ENCODE results near the gene NKD1. TPM values are rescaled to one million over a fixed set of nuclear protein-coding genes. Genes with fewer than 3 reads are reported as not detected.

Gene NKD1
- total RNA-seq, 2 donors from 2014 or later = 0.66 to 1.3 TPM

GRCh38 chr16:50676684-50677225 lies 128.6 kb downstream of the NKD1 start:
- peaks cover 94% of the 10 kb centered on the region for H3K36me3 Mint-ChIP-seq (ENCODE audit: low read depth)
- H3K27me3 Mint-ChIP-seq = no peaks in the 10 kb centered on the region
- ATAC-seq (replicated peaks) = no peak
- H3K27ac Mint-ChIP-seq = peak overlapping the region; percentile 90
- peak overlapping the region; percentile 88 for H3K4me3 Mint-ChIP-seq
- peaks cover 27% of the 10 kb centered on the region for H3K4me1 Mint-ChIP-seq
- peaks cover 4% of the 10 kb centered on the region for H3K9me3 Mint-ChIP-seq

DNA sequence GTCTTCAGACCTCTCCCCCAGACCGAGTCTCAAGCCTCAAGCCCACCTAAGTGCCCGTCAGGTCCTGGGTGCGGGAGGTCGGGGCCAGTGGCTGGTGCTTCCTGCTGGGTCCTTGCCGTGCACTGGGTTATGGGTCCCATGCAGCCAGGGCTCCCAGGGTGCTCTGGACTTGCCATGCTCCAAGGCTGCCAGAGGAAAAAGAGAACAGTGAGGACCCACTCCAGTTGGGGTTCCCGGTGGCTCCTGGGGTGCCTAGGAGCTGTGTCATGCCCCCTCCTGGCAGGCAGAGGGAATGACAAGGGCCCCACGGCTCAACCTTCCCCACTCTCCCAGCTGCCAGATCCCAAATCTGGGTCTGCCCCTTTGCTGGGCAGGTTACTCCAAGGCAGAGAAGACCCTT lies 129.2 kb downstream of the NKD1 start:
- ATAC-seq (replicated peaks) = no peak
- Mint-ChIP-seq H3K4me3 (peak overlapping the region; percentile 88), H3K36me3 (ENCODE audit: low read depth) (peaks cover 88% of the 10 kb centered on the region), H3K4me1 (peaks cover 29% of the 10 kb centered on the region), H3K27me3 (no peaks in the 10 kb centered on the region), H3K27ac (peak overlapping the region; percentile 90), H3K9me3 (peaks cover 3% of the 10 kb centered on the region)

GRCh38 chr16:50678531-50678930 lies 130.3 kb downstream of the NKD1 start:
- Mint-ChIP-seq H3K27ac (peak overlapping the region; percentile 90), H3K4me1 (peaks cover 39% of the 10 kb centered on the region), H3K9me3 (no peaks in the 10 kb centered on the region), H3K4me3 (peak overlapping the region; percentile 88), H3K36me3 (ENCODE audit: low read depth) (peaks cover 76% of the 10 kb centered on the region), H3K27me3 (no peaks in the 10 kb centered on the region)
- ATAC-seq (replicated peaks) = peak; percentile 38

DNA sequence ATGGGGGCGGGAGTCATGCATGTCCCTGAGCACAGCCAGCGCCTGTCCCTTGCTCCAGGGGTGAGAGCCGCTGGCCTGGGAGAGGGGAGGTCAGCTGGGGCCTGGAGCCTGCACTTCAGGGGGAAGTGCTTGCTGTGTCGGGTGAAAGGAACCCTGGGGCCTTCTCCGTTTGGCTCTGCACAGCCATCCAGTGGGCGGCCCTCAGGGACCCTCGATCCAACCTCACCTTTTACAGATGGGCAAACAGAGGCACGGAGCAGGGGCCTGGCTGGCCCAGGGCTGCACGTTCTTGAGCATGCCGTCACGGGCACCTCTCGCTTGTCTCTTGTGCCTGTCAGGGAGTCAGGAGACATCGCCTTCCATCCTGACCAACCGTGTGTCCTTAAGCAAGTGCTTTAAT lies 131.1 kb downstream of the NKD1 start:
- Mint-ChIP-seq H3K27ac (peak overlapping the region; percentile 90), H3K4me3 (peak overlapping the region; percentile 88), H3K9me3 (no peaks in the 10 kb centered on the region), H3K36me3 (ENCODE audit: low read depth) (peaks cover 69% of the 10 kb centered on the region), H3K27me3 (no peaks in the 10 kb centered on the region), H3K4me1 (peaks cover 46% of the 10 kb centered on the region)
- ATAC-seq (replicated peaks) = no peak

DNA sequence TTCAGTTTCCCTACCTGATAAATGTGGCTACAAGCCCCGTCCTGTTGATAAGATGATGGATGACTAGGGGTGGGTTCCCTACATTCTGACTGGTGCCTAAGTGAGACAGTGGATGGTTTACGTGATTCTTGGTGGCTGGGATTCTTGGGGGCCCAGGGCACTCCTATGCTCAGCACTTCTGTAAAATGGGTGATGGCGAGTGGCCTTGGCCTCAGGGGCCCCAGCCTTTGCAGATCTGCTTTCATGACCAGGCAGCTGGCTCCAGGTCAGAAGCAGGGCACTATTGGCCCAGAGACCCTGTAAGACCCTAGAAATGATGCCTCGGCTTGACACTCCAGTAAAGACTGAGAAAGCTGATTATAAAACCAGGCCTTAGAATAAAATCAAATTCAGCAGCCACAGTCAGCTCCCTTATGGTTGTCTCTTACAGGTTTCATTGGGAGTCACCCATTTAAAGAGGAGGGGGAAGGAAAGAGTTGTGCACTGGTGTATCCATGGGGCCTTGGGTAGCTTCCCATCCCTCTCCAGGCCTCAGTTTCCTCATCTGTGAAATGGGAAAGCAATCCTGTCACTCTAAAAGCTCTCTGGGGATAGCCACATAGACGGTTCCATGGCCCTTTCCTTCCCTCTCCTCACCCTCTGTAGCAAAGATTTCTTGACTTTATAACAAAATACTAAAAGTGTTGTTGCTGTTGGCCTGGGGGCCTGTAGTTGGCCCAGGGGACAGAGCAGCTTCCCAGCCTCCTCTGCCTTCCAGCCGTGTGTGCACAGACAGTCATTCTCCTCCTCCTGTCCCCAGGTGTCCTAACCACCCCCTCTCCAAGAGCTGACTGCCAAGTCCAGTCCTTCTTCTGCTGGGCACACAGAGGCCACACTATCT lies 131.7 kb downstream of the NKD1 start:
- H3K9me3 Mint-ChIP-seq = no peaks in the 10 kb centered on the region
- no peaks in the 10 kb centered on the region for H3K27me3 Mint-ChIP-seq
- H3K36me3 Mint-ChIP-seq (ENCODE audit: low read depth) = peaks cover 62% of the 10 kb centered on the region
- H3K27ac Mint-ChIP-seq = peak overlapping the region; percentile 90
- peaks cover 49% of the 10 kb centered on the region for H3K4me1 Mint-ChIP-seq
- ATAC-seq (replicated peaks) = no peak
- peak overlapping the region; percentile 88 for H3K4me3 Mint-ChIP-seq

GRCh38 chr16:50680556-50680893 lies 132.3 kb downstream of the NKD1 start:
- no peaks in the 10 kb centered on the region for H3K27me3 Mint-ChIP-seq
- peaks cover 56% of the 10 kb centered on the region for H3K36me3 Mint-ChIP-seq (ENCODE audit: low read depth)
- H3K4me1 Mint-ChIP-seq = peaks cover 51% of the 10 kb centered on the region
- H3K27ac Mint-ChIP-seq = peak overlapping the region; percentile 90
- peak overlapping the region; percentile 88 for H3K4me3 Mint-ChIP-seq
- no peak for ATAC-seq (replicated peaks)
- no peaks in the 10 kb centered on the region for H3K9me3 Mint-ChIP-seq

DNA sequence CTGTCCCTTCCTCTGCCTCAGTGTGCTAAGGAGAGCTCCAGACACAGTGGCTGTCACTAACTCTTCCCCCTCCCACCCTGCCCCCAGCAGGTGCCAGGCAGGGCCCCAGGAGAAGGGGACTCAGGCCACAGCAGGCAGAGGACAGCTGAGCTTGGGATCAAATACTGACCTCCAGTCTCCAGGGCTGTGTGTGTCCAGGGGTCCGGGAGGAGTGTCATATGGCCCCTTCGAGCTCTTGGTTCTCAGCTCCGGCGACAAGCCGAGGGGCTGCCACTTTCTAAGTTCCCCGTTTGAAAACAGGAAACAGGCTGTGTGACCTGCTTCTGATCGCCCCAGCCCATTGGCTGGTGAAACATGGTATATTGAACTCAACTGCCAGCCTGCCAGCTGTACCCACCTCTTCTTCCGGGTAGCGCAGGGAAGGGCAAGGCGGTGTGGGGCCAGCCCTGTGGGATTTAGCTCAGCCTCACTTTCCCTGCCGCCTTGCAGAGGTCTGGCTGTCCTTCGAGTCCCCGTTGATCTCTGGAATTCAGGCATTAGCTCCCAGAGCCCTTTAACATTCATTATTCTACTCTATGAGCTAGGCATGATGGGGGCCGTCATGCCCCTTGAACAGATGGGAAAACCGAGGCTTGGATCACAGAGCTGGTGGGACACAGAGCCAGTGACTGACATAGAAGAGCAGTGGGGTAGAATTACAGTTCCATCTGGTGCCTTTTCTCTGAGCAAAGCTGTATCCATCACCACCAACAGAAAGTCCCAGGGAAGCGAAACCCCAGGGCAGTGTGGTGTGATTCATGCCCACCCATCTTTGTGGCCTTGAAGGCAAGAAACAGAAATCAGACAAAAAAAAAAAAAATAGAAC lies 133.1 kb downstream of the NKD1 start, which contains the start of gene SNX20:
Gene SNX20 (minus strand): TSS at position 292 of the 865 bp plus-strand sequence. CDS start 3,786 bp downstream, outside the sequence.
- Mint-ChIP-seq H3K36me3 (ENCODE audit: low read depth) (peaks cover 49% of the 10 kb centered on the region), H3K27ac (peak within 1 kb of the TSS; percentile 90), H3K9me3 (no peaks in the 10 kb centered on the region), H3K27me3 (no peaks in the 10 kb centered on the region), H3K4me3 (peak within 1 kb of the TSS; percentile 88), H3K4me1 (peaks cover 55% of the 10 kb centered on the region)
- ATAC-seq (replicated peaks) = peak; percentile 58

DNA sequence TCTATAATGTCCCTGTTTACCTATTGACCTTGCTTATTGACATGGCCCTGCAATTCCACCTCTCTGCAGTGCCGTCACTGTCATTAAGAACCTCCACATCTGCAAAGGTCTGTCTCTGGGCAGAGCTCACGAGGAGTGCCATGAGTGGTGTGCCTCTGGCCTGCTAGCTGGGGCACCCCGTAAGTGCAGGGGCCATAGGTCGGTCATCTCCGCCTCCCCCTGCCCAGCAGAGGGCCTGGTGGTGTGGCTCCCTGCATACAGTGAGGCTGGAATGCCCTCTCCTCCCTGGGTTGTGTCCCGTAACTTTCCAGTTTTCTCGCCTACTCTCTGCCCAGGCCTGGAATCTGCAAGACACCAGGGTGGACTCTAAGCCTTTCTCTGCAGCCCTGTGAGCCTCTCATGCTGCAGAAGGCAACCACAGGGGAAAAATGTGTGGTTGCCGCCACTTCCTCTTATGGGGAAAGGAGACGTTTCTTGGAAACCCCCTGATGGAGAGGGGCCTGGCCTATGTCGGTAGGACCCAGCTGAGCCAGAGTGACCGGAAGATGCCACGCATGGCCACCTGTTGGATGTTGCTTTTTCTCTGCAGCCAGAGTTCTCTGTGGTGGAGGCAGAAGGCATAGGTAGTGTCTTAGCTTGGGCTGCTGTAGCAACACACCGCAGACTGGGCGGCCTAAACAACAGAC lies 135.6 kb downstream of the NKD1 start:
- Mint-ChIP-seq H3K27me3 (no peaks in the 10 kb centered on the region), H3K9me3 (no peaks in the 10 kb centered on the region), H3K4me1 (peaks cover 39% of the 10 kb centered on the region), H3K4me3 (peak overlapping the region; percentile 77), H3K36me3 (ENCODE audit: low read depth) (peaks cover 23% of the 10 kb centered on the region), H3K27ac (peak overlapping the region; percentile 86)
- ATAC-seq (replicated peaks) = peak; percentile 42

DNA sequence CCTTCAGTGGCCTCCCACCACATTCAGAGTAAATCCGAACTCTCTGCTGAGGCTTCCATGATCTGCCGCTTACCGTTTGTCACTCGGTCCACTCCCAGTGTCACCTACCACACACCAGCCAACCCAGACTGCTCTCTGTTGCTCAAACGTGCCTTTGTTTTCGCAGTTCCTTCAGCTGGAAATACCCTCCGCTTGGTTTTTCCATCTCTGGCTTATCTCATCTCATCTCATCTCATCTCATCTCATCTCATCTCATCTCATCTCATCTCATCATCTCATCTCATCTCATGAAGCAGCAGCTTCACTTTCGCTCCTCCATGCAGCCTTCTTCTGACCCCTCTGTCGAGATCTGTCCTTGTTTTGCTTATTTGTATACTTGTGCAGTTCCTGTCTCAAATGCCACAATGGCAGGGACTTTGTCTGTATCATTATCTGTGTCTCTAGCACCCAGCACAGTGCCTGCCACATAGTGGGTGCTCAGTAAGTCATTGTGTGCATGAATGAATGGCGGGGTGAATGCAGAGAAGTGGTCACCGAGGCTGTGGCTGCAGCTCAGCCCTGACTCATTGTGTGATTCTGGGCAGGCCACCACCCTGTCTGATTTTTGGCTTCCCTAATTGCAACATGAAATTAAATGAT lies 136.7 kb downstream of the NKD1 start:
- peak; percentile 72 for ATAC-seq (replicated peaks)
- Mint-ChIP-seq H3K27ac (peak overlapping the region; percentile 86), H3K4me1 (peaks cover 45% of the 10 kb centered on the region), H3K4me3 (peak overlapping the region; percentile 77), H3K9me3 (no peaks in the 10 kb centered on the region), H3K36me3 (ENCODE audit: low read depth) (peaks cover 12% of the 10 kb centered on the region), H3K27me3 (no peaks in the 10 kb centered on the region)

GRCh38 chr16:50685462-50686063 lies 137.4 kb downstream of the NKD1 start:
- Mint-ChIP-seq H3K36me3 (ENCODE audit: low read depth) (peaks cover 6% of the 10 kb centered on the region), H3K4me1 (peaks cover 47% of the 10 kb centered on the region), H3K4me3 (peak overlapping the region; percentile 77), H3K9me3 (no peaks in the 10 kb centered on the region), H3K27ac (peak overlapping the region; percentile 86), H3K27me3 (no peaks in the 10 kb centered on the region)
- ATAC-seq (replicated peaks) = no peak

- peaks cover 56% of the 10 kb centered on the region for H3K4me1 Mint-ChIP-seq
- H3K27ac Mint-ChIP-seq = no peak overlapping the region
- H3K4me3 Mint-ChIP-seq = no peak overlapping the region
- no peak for ATAC-seq (replicated peaks)
- no peaks in the 10 kb centered on the region for H3K9me3 Mint-ChIP-seq
- H3K36me3 Mint-ChIP-seq (ENCODE audit: low read depth) = no peaks in the 10 kb centered on the region
- H3K27me3 Mint-ChIP-seq = no peaks in the 10 kb centered on the region
Measured at GRCh38 chr16:50688083-50688482, 139.9 kb downstream of the NKD1 start.

DNA sequence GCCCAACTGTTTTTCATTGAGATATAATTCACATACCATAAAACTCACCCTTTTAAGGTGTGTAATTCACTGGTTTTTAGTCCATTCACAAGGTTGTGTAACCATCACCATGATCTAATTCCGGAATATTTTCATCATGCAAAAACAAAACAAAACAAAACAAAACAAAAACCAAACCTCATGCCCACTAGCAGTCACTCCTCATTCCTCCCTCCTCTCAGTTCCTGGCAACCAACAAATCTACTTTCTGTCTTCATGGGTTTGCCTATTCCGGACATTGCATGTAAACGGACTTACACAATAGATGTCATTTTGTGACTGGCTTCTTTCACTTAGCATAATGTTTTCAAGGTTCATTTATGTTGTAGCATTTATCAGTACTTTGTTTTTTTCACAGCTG lies 140.7 kb downstream of the NKD1 start:
- Mint-ChIP-seq H3K9me3 (no peaks in the 10 kb centered on the region), H3K27me3 (no peaks in the 10 kb centered on the region), H3K27ac (no peak overlapping the region), H3K4me3 (no peak overlapping the region), H3K4me1 (peaks cover 49% of the 10 kb centered on the region), H3K36me3 (ENCODE audit: low read depth) (no peaks in the 10 kb centered on the region)
- ATAC-seq (replicated peaks) = no peak

GRCh38 chr16:50690177-50690576 lies 142.0 kb downstream of the NKD1 start:
- Mint-ChIP-seq H3K27ac (no peak overlapping the region), H3K4me3 (no peak overlapping the region), H3K27me3 (no peaks in the 10 kb centered on the region), H3K9me3 (no peaks in the 10 kb centered on the region), H3K36me3 (ENCODE audit: low read depth) (peaks cover 13% of the 10 kb centered on the region), H3K4me1 (peaks cover 51% of the 10 kb centered on the region)
- no peak for ATAC-seq (replicated peaks)
